HUDEP-2 (cell line): ENCODE data around the gene VAC14.
"Not testable (repeated sequence)": the region's sequence is repeated elsewhere in the genome, so short reads cannot be mapped to it uniquely, and the experiment has no call there.

ENCODE experiments used
- DNase-seq, 76 experiments: peaks; one replicate each; lab custom pipeline; 2025; ENCODE audit not compliant: unreplicated experiment in 76 of 76; lab: John Stamatoyannopoulos, UW

VAC14 gene

DNA sequence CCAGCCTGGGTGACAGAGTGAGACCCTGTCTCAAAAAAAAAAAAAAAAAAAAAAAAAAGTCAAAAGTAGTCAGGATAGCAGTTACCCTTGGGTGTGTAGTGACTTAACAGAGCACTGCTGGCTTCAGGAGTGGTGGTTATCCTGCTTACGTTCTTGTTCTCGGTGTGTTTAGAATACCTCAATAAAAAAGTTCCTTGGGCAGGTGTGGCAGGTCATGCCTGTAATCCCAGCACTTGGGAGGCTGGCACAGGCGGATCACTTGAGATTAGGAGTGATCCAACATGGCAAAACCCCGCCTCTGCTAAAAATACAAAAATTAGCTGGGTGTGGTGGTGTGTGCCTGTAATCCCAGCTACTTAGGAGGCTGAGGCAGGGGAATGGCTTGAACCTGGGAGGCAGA lies 130.0 kb downstream of the VAC14 start:
- DNase-seq = not testable (repeated sequence)

DNA sequence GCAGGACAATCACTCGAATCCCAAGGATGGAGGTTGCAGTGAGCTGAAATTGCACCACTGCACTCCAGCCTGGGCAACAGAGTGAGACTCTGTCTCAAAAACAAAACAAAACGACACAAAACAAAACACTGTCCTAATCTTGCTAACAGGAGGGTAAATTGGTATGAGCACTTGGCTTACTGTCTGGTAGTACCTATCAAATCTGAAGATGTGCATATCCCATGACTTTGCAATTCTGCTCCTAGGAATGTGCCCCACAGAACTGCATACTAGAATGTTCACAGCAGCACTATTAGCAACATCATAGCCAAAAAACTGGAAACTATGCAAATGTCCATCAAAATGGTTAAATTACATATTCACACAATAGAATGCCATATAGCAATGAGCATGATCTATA lies 130.8 kb downstream of the VAC14 start:
- DNase-seq = no peak

DNA sequence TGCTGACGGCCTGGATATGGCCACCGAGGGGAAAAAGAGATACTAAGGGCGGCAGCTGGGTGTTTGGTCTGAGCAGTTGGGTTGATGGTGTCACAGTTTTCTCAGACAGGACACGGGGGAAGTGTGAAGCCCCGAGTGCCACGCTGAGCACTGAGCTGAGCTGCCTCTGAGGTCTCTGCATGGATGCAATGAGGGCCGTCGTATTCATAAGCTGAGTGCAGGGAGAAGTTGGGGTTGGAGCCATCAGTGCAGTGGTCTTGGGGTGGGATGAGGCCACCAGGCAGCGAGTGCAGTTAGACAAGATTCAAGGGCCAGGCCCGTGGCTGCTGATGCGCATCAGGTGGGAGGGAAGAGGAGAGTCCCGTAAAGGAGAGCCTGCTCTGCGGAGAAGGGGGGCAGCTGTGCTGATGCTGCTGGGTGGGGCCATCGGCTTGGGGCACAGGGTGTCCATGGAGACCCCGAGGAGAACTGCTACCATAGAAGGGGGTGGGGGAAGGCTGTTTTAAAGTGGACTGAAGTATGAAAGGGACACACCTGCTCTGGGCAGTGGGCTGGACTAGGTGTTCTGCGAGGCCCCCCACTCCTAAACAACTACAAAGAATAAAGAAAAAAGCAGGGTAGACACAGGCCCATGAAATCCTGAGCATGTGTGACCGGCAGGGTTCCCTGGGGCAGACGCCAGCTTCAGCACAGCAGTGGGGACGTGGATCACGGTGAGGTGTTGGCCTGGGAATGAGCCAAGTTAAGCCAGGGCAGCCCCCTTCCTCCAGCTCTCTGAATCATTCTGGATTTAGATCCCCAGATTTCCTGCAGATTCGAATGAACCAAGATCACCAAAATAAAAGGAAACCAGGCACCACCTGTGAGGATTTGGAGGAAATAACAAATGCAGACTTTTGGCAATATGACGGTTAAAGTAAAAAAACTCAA lies 134.9 kb downstream of the VAC14 start:
- DNase-seq = no peak

DNA sequence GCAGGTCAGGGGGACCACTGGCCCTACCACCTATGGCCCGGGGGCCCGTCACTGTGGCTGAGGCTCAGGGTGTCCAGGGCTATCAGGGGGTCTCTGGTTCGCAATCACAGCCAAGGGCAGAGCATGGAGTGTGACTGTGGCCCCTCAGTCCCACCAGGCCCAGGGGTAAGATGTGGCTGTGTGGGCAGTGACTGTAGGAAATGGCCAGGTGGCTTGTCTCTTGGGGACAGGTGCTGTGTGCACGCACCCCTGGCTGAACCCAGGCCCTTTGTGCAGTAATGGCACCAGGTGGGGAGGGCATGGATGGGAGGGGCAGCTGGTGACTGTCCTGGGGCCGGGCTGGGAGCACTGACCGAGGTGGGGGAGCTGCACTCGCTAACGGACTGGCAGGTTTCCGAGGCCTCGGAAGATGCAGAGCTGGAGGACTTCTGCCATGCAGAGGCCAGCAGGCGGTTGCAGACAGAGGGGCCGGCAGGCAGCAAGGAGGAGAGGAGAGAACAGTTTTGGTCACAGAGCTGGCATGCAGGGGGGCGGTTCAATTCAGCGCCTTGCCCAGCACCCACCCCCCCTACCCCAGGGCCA lies 135.8 kb downstream of the VAC14 start:
- no peak for DNase-seq

DNA sequence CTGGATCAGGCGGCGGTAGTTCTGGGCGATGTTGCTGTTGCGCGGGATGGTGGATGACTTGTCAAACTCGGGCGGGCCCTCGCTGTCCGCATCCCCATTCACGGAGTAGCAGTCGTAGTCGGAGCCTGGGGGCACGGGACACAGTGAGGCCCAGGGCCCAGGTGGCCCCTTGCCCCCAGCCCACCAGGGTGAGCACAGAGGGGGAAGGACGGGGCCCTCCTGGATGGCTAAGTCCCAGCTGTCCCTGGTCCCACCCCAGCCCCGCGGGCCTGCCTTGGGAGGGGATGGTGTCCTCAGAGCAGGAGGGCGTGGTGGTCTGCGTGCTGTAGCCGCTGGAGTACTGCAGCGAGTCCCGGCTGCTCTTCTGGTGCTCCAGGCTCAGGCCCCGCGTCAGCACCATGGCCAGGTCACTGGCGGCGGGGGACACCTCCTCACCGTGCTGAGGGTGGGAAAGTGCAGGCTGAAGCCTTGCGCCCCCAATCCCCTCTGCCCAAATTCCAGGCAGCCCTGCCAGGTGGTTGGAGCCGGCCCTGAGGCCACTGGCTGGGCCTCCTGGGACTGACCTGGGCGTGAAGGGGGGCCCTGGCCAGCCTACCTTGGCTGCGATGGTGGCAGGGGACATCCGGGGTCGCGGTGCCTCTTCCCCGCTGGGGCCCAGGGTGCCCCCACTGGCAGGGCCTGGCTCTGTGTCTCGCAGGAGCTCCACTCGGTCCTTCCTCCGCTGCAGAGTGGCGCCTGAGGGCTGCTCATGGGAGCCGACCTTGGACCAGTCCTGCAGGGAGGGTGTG lies 136.4 kb downstream of the VAC14 start:
- no peak for DNase-seq

DNA sequence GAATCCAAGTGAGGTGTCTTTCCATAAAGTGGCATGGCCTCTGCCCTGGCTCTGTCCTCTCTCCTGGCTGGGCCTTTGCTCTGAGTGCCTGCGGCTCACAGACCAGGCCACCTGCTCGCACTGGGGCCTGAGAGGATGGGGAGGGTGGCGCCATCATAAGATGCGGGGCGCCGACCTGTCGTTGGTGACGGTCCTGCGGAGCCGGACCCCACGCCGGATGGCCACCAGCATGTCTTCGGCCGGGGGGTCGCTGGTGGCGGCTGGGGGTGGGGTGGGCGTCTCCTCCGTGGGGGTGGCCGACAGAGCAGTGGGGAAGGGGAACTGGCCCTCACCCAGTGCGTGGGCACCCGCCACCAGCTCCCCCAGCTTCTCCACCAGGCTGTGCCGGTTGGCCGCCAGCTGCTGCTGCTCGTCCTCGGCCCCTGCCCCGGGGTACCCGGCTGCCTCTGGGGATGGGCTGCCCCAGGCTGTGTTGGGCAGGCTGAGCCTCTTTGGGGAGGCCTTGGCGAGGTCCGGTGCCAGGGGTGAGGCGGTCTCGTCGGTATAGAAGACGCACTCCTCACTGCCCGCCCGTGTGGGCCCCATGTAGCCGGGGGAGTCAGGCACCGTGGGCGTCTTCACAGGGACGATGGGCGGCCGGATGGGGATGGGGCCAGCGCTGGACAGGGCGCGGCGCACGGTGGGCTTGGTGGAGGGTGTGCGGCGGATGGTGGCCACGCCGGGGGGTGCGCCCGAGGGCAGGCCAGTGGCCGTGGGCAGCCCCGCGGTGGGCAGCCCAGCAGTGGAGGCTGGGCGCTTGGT lies 137.2 kb downstream of the VAC14 start:
- DNase-seq = no peak

DNA sequence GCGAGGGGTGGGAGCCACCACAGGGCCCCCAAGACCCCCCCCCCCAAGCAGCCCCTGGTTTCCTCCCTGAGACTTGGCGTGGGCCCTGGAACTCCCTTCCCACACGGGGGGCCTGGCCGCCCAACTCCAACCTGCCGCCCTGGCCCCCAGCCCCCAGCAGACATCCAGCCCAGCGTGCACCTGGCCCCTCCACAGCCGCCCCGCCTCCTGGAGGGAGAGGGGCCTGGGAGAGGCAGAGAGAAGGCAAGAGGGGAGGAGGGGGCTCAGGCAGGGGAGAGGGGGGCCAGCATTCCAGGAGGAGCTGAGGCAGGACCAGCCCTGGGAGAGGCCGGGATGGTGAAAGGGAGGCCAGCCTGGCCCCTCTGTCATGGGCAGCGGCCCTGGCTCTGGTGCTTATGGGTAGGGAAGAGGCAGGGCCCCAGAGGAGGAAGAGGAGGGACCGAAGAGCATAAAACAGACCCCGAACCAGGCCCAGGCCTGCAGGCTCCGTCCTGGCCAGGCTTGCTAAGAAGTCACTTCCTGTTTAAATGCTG lies 137.9 kb downstream of the VAC14 start:
- no peak for DNase-seq

DNA sequence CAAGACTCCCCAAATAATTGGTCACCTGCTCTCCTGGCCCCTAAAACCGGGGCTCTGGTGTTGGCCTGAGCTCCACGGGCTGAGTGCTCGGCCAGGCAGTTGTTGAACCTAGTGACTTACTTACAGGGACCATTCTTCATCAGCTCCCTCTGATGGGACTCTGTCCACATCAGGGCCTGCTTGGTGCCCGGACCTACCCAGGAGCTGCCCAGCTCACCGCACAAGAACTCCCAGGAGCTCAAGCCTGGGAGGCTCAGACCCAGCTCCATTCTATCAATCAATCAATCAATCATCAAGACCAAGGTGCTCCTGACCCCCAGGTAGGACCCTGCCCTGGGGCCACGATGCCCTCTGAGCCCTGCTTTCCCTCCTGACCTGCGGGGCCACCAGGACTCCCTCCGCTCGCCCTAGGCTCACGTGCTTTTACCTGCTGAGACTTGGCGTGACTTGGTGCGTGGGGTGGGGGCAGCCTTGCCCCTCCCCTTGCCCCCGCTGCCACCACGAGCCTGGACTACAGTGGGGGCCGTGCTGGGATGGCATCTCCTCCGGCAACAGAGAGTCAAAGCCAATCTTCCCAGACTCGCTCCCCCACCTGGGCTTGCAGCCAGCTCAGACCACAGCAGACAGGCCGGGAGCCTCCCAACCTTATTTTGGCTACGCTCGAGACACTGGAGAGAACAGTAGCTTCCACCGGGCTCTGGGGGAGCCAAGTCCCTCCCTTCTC lies 138.9 kb downstream of the VAC14 start:
- peak in 2 of 76 experiments; percentile 4 to 15 for DNase-seq

DNA sequence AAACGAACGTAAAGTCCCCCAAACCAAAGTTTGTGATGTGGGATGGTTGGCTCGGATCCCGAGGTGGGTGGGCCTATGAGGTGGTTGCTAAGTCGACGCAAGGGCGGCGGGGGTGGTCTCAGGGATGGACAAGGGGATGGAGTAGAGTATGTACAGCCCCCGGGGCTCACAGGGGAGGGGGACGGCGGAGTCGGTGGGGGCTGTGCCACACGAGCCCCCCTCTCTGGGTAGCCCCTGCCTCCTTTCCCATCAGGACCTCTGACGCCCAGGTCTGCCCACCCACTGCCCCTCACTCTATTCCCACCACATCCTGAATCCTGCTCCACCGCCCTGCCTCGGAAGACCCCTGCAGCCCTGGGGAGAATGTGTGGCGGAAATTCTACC lies 139.4 kb downstream of the VAC14 start:
- no peak for DNase-seq

DNA sequence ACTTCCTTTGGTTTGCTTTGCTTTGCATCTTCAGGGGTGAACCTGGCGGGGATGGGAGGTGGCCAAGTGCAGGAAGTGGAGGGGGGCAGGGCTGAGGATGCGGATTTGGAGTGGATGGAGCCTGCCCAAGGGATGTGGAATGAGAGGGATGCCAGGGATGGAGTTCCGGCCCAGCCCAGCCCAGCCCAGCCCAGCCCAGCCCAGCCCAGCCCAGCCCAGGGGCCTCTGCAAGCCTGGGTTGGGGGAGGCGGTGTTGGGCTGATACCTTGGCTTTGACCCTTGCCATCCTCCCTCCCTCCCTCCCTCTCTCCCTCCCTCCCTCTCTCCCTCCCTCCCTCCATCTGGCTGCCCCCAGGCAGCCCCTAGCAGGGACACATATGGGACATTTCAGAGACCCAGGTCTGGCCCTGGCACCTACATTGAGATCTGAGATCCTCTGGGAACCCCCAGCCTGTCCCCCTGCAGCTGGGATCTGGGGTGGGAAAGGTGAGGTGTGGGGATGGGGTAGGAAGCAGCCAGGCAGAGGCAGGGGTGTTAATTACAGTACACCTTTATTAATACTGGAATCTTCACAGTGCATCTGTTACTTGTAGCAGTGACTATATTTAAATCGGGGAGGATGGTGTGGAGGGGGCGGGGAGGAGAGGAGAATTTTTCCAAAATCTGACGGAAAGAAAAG lies 140.1 kb downstream of the VAC14 start:
- no peak for DNase-seq

DNA sequence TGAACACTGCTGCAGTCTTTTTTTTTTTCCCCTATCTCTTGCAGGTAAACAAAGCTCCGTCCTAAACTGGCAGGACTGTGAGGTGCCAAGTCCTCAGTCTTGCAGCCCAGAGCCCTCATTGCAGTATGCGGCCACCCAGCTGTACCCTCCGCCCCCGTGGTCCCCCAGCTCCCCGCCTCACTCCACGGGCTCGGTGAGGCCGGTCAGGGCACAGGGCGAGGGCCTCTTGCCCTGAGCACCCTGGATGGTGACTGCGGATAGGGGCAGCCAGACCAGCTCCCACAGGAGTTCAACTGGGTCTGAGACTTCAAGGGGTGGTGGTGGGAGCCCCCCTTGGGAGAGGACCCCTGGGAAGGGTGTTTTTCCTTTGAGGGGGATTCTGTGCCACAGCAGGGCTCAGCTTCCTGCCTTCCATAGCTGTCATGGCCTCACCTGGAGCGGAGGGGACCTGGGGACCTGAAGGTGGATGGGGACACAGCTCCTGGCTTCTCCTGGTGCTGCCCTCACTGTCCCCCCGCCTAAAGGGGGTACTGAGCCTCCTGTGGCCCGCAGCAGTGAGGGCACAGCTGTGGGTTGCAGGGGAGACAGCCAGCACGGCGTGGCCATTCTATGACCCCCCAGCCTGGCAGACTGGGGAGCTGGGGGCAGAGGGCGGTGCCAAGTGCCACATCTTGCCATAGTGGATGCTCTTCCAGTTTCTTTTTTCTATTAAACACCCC lies 140.8 kb downstream of the VAC14 start:
- no peak for DNase-seq

DNA sequence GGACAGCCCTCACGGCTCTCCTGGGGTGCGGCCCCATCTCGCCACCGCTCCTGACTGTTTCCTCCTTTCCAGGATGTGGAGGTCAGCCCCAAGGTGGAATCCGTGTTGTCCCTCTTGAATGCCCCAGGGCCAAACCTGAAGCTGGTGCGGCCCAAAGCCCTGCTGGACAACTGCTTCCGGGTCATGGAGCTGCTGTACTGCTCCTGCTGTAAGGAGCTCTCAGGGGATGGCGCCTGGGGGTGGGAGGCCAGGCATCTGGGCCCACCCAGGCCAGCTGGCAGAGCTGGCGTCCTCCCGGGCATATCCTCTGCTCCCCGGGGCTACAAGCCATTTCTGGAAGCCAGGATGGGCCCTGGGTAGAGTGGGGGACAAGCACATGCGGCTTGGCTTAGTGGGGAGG lies 141.4 kb downstream of the VAC14 start:
- no peak for DNase-seq

DNA sequence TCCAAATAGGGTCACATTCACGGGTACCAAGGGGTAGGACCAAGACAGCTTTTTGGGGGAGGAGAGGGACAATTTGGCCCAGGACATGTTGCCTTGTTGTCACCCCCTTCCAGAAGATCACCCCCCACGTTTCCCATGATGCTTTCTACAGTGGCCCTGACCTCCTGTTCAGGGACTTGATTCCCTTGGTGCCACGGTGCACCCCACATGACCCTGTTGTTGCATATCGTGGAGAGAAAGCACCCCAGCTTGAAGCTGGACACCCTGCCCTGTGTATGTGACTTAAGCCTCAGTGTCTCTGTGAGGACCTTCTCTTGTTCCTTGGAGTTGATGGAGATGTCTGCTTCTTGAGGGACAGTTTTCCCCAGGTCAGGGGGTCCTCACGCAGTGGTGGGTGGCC lies 142.0 kb downstream of the VAC14 start:
- DNase-seq = no peak

DNA sequence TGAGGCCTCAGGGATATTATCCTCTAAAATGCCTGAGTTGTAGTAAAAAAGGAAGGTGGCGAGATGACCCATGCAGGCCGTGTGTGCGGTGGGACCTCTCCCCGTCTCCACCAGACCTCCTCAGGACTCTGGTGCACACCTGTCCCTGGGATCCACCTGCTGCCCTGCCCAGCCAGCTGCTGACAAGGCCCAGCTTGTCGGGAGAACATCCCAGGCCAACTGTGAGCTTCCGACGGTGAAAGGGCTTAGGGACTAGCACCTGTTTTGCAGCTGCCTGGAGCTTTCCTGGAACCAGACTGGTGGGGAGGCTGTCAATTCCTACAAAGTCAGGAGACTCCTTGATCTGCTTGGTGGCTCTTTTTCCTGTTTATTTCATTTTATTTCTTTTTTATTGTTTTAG lies 143.0 kb downstream of the VAC14 start:
- DNase-seq = no peak

DNA sequence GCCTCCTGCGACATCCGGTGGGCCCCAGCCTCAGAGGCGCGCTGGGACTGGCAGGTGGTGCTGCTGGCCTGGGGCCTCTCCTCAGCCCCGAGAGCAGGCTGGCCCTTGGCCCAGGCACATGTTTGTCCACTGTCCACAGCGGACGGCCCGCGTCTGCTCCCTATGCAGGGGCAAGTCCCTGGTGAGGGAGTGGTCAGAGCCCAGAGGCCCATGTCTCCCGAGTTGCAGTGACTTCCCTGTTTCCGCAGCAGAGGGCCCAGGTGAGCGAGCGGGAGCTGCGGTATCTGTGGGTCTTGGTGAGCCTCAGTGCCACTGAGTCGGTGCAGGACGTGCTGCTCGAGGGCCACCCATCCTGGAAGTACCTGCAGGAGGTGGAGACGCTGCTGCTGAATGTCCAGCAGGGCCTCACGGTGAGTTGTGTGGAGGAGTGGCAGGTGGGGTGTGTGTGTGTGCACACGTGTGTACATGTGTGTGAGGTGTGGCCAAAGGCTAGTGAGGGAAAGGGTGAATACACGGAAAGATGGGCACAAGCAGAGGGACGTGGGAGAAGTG lies 144.2 kb downstream of the VAC14 start:
- no peak for DNase-seq

DNA sequence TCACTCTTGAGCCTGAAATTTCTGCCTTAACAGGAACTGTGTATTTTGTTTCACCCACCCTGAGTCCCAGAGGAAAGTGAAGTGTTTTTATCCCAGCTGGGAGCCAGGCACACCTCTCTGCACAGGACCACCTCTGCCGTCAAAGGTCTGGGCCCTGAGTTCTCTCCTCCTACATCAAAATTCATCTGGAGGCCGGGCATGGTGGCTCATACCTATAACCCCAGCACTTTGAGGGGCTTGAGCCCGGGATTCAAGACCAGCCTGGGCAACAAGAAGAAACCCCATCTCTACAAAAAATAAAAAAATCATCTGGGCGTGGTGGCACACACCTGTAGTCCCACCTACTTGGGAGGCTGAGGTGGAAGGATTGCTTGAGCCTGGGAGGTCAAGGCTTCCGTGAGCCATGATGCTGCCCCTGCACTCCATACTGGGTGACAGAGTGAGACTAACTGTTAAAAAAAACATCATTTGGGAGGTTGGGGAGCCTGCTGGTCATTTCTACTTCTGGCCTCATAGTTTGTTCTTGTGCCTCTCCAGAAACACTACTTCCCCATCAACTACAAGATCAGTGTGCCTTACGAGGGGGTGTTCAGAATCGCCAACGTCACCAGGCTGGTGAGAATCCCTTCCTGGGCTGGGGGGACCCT lies 144.8 kb downstream of the VAC14 start:
- no peak for DNase-seq

DNA sequence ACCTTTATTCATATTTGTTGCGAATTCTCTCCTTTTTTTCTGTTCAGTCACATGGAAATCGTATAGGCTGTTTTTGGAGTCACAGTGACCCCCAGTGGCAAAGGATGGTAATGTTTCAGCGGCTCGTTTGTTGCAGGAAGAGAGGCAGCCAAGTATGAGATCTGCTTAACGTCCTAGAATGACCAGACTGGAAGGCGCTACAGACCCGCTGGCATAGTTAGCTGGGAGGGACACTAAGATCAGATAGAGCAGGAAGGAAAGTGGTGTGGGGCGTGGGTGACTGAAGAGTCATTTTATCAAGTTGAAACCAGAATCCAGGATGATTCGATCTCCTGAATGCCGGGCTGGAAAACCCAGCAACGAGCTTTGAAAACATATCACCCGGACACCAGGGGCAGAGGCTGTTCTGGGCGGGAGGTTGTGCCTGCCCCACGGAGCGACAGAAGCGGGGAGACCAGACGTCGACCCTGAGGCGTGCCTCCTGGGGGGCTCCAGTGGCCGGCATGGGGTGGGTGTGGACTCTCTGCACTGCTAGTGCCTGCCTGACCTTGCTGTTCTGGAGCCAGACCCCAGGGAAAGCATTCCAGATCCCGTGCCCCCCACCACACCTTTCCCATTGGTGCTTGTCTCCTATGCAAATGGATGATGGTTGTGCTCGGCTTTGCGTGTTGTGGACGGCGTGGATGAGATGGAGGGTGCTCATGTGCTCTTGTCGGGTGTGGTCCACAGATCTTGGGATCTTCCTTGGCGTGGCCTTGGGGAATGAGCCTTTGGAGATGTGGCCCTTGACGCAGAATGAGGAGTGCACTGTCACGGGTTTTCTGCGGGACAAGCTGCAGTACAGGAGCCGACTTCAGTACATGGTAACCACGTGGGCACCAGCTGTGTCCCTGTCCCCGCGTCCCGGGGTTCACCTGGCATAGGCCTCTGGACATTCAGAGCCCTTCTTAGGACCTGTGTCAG lies 146.9 kb downstream of the VAC14 start:
- peak in 72 of 76 experiments; percentile 21 to 91 (median 70) for DNase-seq
